ENCODE measurements around the gene TEPSIN. TPM values are rescaled to one million over a fixed set of nuclear protein-coding genes. Genes with fewer than 3 reads are reported as not detected.

The TEPSIN gene
- total and polyA plus RNA-seq, 2 of the 8 experiments (the other 6 are each of a cell fraction or from before 2014, with no cell fraction given), result 22.9 to 28.0 TPM

DNA sequence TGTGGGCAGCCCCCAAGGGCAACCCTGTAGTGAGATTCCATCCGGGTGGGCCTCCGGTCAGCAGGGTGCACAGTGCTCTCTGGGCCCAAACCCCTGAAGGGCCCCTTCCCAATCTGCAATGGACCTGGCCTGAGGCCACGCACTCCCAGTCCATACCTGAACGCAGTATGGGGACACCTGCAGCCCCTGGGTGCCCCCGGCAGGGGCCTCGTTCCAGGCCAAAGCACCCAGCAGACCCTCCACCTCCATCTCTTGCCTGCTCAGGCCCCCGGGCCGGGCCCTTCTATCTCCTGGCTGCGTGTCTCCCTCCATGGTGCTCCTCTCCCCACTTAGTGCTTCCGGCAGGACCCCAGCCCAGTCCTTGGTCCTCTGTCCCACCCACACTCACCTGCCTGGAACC is 55.5 kb downstream of the TEPSIN start (continued):
- TF ChIP-seq RAD21 (IDR thresholded peaks at IDR 0.05 in 1 of 2, conservative IDR thresholded peaks at IDR 0.05 in 1 of 2; ENCODE audit: low read depth in 2 of 2, low read length in 2 of 2) (no peak), GABPA (IDR thresholded peaks at IDR 0.05; ENCODE audit: borderline replicate concordance, insufficient read depth, low read length) (no peak), PHF8 (conservative IDR thresholded peaks at IDR 0.05; ENCODE audit: low read depth, low read length) (no peak), KDM4A (IDR thresholded peaks at IDR 0.05; ENCODE audit: low read depth, low read length, severe bottlenecking) (no peak)

All from H1 (cell line).